HEK293 (cell line): ENCODE measurements around the gene FOXP1.

ENCODE experiments used
- MYNN ChIP-seq: fragments of 450-650 bp; formaldehyde crosslinking; IDR thresholded peaks from 2 replicates; pipeline ENCODE4 v1.5.1; 2016; ENCODE audit warnings: missing biosample characterization, missing genetic modification characterization, borderline replicate concordance
- SALL2 ChIP-seq: fragments of 450-650 bp; formaldehyde crosslinking; IDR thresholded peaks from 2 replicates; pipeline ENCODE4 v1.5.0; 2017; ENCODE audit warnings: missing biosample characterization, mild to moderate bottlenecking, missing genetic modification characterization, borderline replicate concordance
- ZNF121 ChIP-seq: fragments of 450-650 bp; formaldehyde crosslinking; IDR thresholded peaks from 2 replicates; pipeline ENCODE4 v1.5.1; 2016; ENCODE audit warnings: missing biosample characterization, missing genetic modification characterization
- ZNF548 ChIP-seq: fragments of 450-650 bp; formaldehyde crosslinking; IDR thresholded peaks from 2 replicates; pipeline ENCODE4 v1.5.1; 2016; ENCODE audit warnings: missing biosample characterization, missing genetic modification characterization
- ZNF654 ChIP-seq: fragments of 450-650 bp; formaldehyde crosslinking; IDR thresholded peaks from 2 replicates; pipeline ENCODE4 v1.5.1; 2016; ENCODE audit warnings: low read depth, missing biosample characterization, missing genetic modification characterization
- ZNF777 ChIP-seq: fragments of 450-650 bp; formaldehyde crosslinking; IDR thresholded peaks from 2 replicates; pipeline ENCODE4 v1.5.1; 2017; ENCODE audit warnings: missing biosample characterization, missing genetic modification characterization, borderline replicate concordance
- TF ChIP-seq, protein P1 (sequence below): fragments of 450-650 bp; formaldehyde crosslinking; IDR thresholded peaks from 2 replicates; pipeline ENCODE4 v1.5.1; 2016; ENCODE audit warnings: missing biosample characterization, missing genetic modification characterization

DNA sequence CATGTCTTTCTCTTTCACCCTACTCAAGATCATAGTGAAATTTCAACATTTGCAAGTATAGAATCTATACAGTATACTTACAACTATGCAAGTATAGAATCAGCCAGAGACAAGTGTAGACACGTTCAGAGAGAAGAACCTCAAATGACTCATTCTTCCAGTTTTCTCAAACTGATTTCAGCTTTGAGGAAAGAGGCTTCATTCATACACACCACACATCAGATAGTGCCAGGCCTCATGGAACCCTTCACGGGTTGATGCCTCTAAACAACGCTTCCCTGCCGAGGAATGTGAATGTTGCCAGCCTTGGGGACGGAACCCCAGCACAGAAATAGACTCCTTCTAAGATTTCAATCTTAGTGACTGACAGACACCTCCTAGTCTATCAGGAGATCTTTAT is 135.7 kb downstream of the FOXP1 start:
- TF ChIP-seq, protein P1, sequence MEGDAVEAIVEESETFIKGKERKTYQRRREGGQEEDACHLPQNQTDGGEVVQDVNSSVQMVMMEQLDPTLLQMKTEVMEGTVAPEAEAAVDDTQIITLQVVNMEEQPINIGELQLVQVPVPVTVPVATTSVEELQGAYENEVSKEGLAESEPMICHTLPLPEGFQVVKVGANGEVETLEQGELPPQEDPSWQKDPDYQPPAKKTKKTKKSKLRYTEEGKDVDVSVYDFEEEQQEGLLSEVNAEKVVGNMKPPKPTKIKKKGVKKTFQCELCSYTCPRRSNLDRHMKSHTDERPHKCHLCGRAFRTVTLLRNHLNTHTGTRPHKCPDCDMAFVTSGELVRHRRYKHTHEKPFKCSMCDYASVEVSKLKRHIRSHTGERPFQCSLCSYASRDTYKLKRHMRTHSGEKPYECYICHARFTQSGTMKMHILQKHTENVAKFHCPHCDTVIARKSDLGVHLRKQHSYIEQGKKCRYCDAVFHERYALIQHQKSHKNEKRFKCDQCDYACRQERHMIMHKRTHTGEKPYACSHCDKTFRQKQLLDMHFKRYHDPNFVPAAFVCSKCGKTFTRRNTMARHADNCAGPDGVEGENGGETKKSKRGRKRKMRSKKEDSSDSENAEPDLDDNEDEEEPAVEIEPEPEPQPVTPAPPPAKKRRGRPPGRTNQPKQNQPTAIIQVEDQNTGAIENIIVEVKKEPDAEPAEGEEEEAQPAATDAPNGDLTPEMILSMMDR (tag by site-specific recombination): no peak
- no peak for TF ChIP-seq ZNF777 (tag by site-specific recombination)
- no peak for TF ChIP-seq ZNF654 (tag by site-specific recombination)
- no peak for TF ChIP-seq MYNN (tag by site-specific recombination)
- no peak for TF ChIP-seq ZNF121
- no peak for TF ChIP-seq ZNF548 (tag by site-specific recombination)
- no peak for TF ChIP-seq SALL2 (tag by site-specific recombination)
